HCT116 (cell line): ENCODE results near the gene UGDH. TPM values are rescaled to one million over a fixed set of nuclear protein-coding genes. Genes with fewer than 3 reads are reported as not detected.

Source experiments
- ATAC-seq: fragments of 200-7000 bp; cut with Tn5 transposase; 2 replicates; pipeline ENCODE4 v1.9.1; 2020; ENCODE audit warnings: mild to moderate bottlenecking, moderate library complexity
- Bru-seq: library from RNA; stranded (reverse); fragments of 400-500 nt; gene quantifications from one replicate; lab custom pipeline; 2021; lab: Mats Ljungman, UMichigan
- BruChase-seq, 2 experiments: library from RNA; stranded (reverse); fragments of 400-500 nt; gene quantifications; one replicate each; lab custom pipeline; 2021; lab: Mats Ljungman, UMichigan
- BruUV-seq: library from RNA; stranded (reverse); fragments of 400-500 nt; replicated peaks from 2 replicates; lab custom pipeline; 2021; lab: Mats Ljungman, UMichigan
- CTCF ChIA-PET: fragments of 300-600 bp; sonication (Branson Sonifier 250); formaldehyde crosslinking; loops from one replicate; lab custom pipeline; 2021; ENCODE audit warnings: antibody characterized with exemption; lab: Charles Lee
- POLR2A ChIA-PET: fragments of 300-600, 350-600 bp; sonication (Branson Sonifier 250); formaldehyde crosslinking; loops from one replicate; lab custom pipeline; 2021; ENCODE audit warnings: antibody characterized with exemption; lab: Charles Lee
- RAD21 ChIA-PET, 2 experiments: fragments of 300-600 bp; sonication (Branson Sonifier 250); formaldehyde crosslinking; loops; one replicate each; lab custom pipeline; 2023; ENCODE audit warnings: low total read pairs in 2 of 2; ENCODE audit not compliant: uncharacterized antibody in 2 of 2, unreplicated experiment in 2 of 2, low non-redundant PET in 1 of 2; lab: Charles Lee
- DNase-seq: peaks from one replicate; pipeline ENCODE4 v3.0.0-alpha.2; 2010; ENCODE audit warnings: low read depth, low spot score
- H2AFZ ChIP-seq: fragments of 200-600 bp; shearing (Covaris generic), sonication (generic); 2 replicates; pipeline ENCODE4 v1.6.1; 2017; ENCODE audit warnings: low read depth, mixed run types, mixed read lengths, antibody characterized with exemption, low read length; ENCODE audit not compliant: poor library complexity, severe bottlenecking
- H3K27ac ChIP-seq: 2 replicates; pipeline ENCODE4 v1.5.1; 2012; ENCODE audit warnings: low read depth, low read length
- H3K27me3 ChIP-seq: fragments of 200-600 bp; sonication (generic); 2 replicates; pipeline ENCODE4 v1.6.1; 2016; ENCODE audit warnings: mixed run types, low read length, mixed read lengths; ENCODE audit not compliant: insufficient read depth
- H3K36me3 ChIP-seq, 2 experiments: fragments of 200-500 bp in 1 of 2; fragments of 200-600 bp in 1 of 2; sonication (Bioruptor generic) in 1 of 2; sonication (generic) in 1 of 2; 2 replicates each; pipeline versions ENCODE4 v1.5.1 to v1.6.1; 2014 to 2016; ENCODE audit warnings: low read length in 2 of 2, inconsistent platforms in 1 of 2, mixed read lengths in 1 of 2, mixed run types in 1 of 2; ENCODE audit not compliant: insufficient read depth in 2 of 2, control insufficient read depth in 1 of 2
- H3K4me1 ChIP-seq, 2 experiments: fragments of 200-600 bp in 1 of 2; sonication (generic) in 1 of 2; 2 replicates each; pipeline versions ENCODE4 v1.5.1 to v1.6.1; 2012 to 2017; ENCODE audit warnings: low read length in 2 of 2, inconsistent platforms in 1 of 2, mild to moderate bottlenecking in 1 of 2, mixed read lengths in 1 of 2, mixed run types in 1 of 2, moderate library complexity in 1 of 2; ENCODE audit not compliant: insufficient read depth in 2 of 2, control insufficient read depth in 1 of 2
- H3K4me2 ChIP-seq: fragments of 200-600 bp; sonication (generic); 2 replicates; pipeline ENCODE4 v1.6.1; 2017; ENCODE audit warnings: mixed run types, low read length, mixed read lengths
- H3K4me3 ChIP-seq, 2 experiments: fragments of 200-600 bp in 1 of 2; sonication (generic) in 1 of 2; replicated peaks in 1 of 2; 2 replicates each; pipeline ENCODE4 v1.5.1; 2011 to 2016; ENCODE audit warnings: low read length in 2 of 2, control low read depth in 1 of 2, low read depth in 1 of 2, mild to moderate bottlenecking in 1 of 2, mixed read lengths in 1 of 2, mixed run types in 1 of 2
- H3K79me2 ChIP-seq: fragments of 200-600 bp; sonication (generic); 2 replicates; pipeline ENCODE4 v1.6.1; 2017; ENCODE audit warnings: mild to moderate bottlenecking, mixed run types, low read length, moderate library complexity, mixed read lengths; ENCODE audit not compliant: insufficient read depth
- H3K9ac ChIP-seq: fragments of 200-600 bp; sonication (generic); 2 replicates; pipeline ENCODE4 v1.6.1; 2016; ENCODE audit warnings: low read length, mixed read lengths
- H3K9me2 ChIP-seq: fragments of 200-600 bp; sonication (generic), shearing (Covaris generic); 2 replicates; pipeline ENCODE4 v1.6.1; 2017; ENCODE audit warnings: mixed run types, mild to moderate bottlenecking, moderate library complexity; ENCODE audit not compliant: insufficient read depth
- H3K9me3 ChIP-seq, 2 experiments: fragments of 200-500 bp in 1 of 2; fragments of 200-600 bp in 1 of 2; sonication (Bioruptor generic) in 1 of 2; sonication (generic) in 1 of 2; 2 replicates each; pipeline ENCODE4 v1.6.1; 2014 to 2017; ENCODE audit warnings: low read length in 2 of 2, mixed read lengths in 2 of 2, inconsistent platforms in 1 of 2, low read depth in 1 of 2, mild to moderate bottlenecking in 1 of 2, mixed run types in 1 of 2, moderate library complexity in 1 of 2; ENCODE audit not compliant: control insufficient read depth in 1 of 2, insufficient read depth in 1 of 2
- H4K20me1 ChIP-seq: fragments of 200-600 bp; sonication (generic), shearing (Covaris generic); 2 replicates; pipeline ENCODE4 v1.6.1; 2017; ENCODE audit warnings: mixed run types, mild to moderate bottlenecking, moderate library complexity; ENCODE audit not compliant: insufficient read depth
- CBX3 ChIP-seq: IDR thresholded peaks from 2 replicates; pipeline ENCODE4 v1.6.1; 2012; ENCODE audit warnings: low read depth
- EGR1 ChIP-seq: IDR thresholded peaks from 2 replicates; pipeline ENCODE4 v1.6.1; 2012; ENCODE audit warnings: low read depth
- ELF1 ChIP-seq: IDR thresholded peaks from 2 replicates; pipeline ENCODE4 v1.6.1; 2012; ENCODE audit warnings: low read depth, borderline replicate concordance
- EZH2 ChIP-seq: fragments of 200-600 bp; sonication (generic); IDR thresholded peaks from 2 replicates; pipeline ENCODE4 v1.6.1; 2017; ENCODE audit warnings: antibody characterized with exemption, mixed run types
- JUND ChIP-seq: IDR thresholded peaks from 2 replicates; pipeline ENCODE4 v1.6.1; 2012
- POLR2A ChIP-seq: IDR thresholded peaks from 2 replicates; pipeline ENCODE4 v1.7.0; 2011; ENCODE audit warnings: borderline replicate concordance; ENCODE audit not compliant: insufficient read depth, insufficient read length; ENCODE audit errors: extremely low read depth
- POLR2AphosphoS5 ChIP-seq: IDR thresholded peaks from 2 replicates; pipeline ENCODE4 v1.6.1; 2011; ENCODE audit warnings: mild to moderate bottlenecking, low read depth, low read length, moderate library complexity
- SIN3A ChIP-seq: IDR thresholded peaks from 2 replicates; pipeline ENCODE4 v1.6.1; 2012; ENCODE audit warnings: low read depth
- SRF ChIP-seq: IDR thresholded peaks from 2 replicates; pipeline ENCODE4 v1.6.1; 2012; ENCODE audit warnings: low read depth
- YY1 ChIP-seq: IDR thresholded peaks from 2 replicates; pipeline ENCODE4 v1.6.1; 2011; ENCODE audit warnings: low read length, low read depth, moderate library complexity, mild to moderate bottlenecking; ENCODE audit not compliant: insufficient replicate concordance; ENCODE audit errors: extremely low read depth
- ZNF274 ChIP-seq: fragments of 200-500 bp; sonication (Bioruptor generic); IDR thresholded peaks from 2 replicates; pipeline ENCODE4 v1.6.1; 2014; ENCODE audit warnings: mild to moderate bottlenecking, low read depth, low read length, inconsistent platforms
- intact Hi-C: fragments of 100-400 bp; cut with micrococcal nuclease; formaldehyde crosslinking; loops from 2 replicates; pipeline ENCODE4 v1.10.0; 2022
- long read RNA-seq: library from polyadenylated mRNA; unstranded; transcript quantifications from one replicate; pipeline ENCODE4 v2.0.0, GENCODE V29; 2021; ENCODE audit not compliant: unreplicated experiment
- polyA plus RNA-seq: library from polyadenylated mRNA; unstranded; fragments of >200 nt; gene quantifications from 2 replicates; pipeline ENCODE4 v1.2.1, GENCODE V29; 2012; ENCODE audit warnings: missing spikeins
- total RNA-seq: library from RNA; stranded (reverse); gene quantifications from one replicate; pipeline ENCODE4 v1.2.1, GENCODE V29; 2021; ENCODE audit not compliant: unreplicated experiment
- TF ChIP-seq, protein P1 (sequence below), 3 experiments: fragments of 200-600 bp in 1 of 3; sonication (generic) in 1 of 3; IDR thresholded peaks in 2 of 3; conservative IDR thresholded peaks in 1 of 3; 2 replicates each; pipeline ENCODE4 v1.5.1; 2012 to 2017; ENCODE audit warnings: low read depth in 2 of 3, low read length in 2 of 3, antibody characterized with exemption in 1 of 3, borderline replicate concordance in 1 of 3, control low read depth in 1 of 3, mild to moderate bottlenecking in 1 of 3, mixed read lengths in 1 of 3, mixed run types in 1 of 3, moderate library complexity in 1 of 3; ENCODE audit not compliant: insufficient read depth in 1 of 3
- TF ChIP-seq, protein P2 (sequence below): IDR thresholded peaks from 2 replicates; pipeline ENCODE4 v1.6.1; 2011; ENCODE audit warnings: mild to moderate bottlenecking, low read length, moderate library complexity; ENCODE audit not compliant: insufficient replicate concordance; ENCODE audit errors: extremely low read depth
- TF ChIP-seq, protein P3 (sequence below): IDR thresholded peaks from 2 replicates; pipeline ENCODE4 v1.6.1; 2012
- TF ChIP-seq, protein P4 (sequence below): IDR thresholded peaks from 2 replicates; pipeline ENCODE4 v1.6.1; 2012; ENCODE audit warnings: low read depth

UGDH gene
- total RNA-seq (67.9 TPM), Bru-seq, nascent RNA (percentile 81 among the genes with signal in this experiment), BruChase-seq, experiment 1, labeled RNA remaining after a 6-hour chase (percentile 95 among the genes with signal in this experiment), BruChase-seq, experiment 2, labeled RNA remaining after a 2-hour chase (percentile 87 among the genes with signal in this experiment)
- 20.3 and 34.7 TPM in 2 replicates for polyA plus RNA-seq
- long read RNA-seq, transcript UGDH-201 (12 exons, 3,216 nt), result major isoform, 242 of 272 reads
- long read RNA-seq, partial matches to known transcripts, result 6 of 272 reads
- long read RNA-seq, other reads (novel, unspliced or antisense), result 19 of 272 reads

DNA sequence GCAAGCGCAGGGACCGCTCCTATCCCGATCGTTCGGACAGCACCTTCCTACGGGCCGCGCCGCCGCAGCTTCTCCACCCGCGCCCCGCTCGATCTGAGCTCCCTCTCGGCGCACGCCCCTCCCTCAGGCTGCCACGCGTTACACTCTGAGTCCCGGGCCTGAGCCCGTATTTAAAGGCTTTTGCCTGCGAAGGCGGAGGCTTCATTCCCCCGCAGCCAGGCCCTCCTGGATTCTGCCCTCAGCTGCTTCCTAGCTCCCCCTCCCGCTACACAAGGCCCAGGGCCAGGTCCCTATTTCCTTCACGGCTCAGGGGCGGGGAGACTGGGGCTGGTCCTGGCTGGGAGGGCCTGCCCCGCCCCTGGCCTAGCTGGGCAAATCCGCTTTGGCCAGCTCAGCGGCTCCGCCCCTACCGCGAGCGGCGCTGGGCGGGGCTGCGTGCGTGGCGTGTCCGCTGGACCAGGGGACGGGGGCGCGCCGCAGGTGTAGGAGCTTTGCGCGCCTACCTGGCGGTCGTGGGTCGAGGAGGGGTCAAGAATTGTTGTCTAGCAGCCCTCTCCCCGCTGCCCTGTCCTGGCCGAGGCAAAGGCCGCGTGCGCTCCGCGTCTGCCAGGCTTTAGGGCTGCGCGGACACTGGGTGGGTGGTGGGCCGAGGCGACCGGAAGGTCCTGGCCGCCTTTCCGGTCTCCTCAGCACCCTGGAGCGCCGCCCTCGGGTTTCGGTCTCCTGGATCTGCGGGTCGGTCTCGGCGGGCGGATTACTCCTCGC is at the start of gene UGDH:
TSS of gene UGDH (minus strand) at position 144 of the 765 bp plus-strand sequence. CDS start 5,927 bp downstream, outside the sequence.
- Histone ChIP-seq H3K9ac (peak within 1 kb of the TSS; percentile 84), H3K36me3 (0 out of 4 replicates have a peak, but pooled peaks cover 0 to 4% of the 10 kb centered on the region in 2 experiments), H3K9me3 (peaks cover 4 to 8% of the 10 kb centered on the region in 2 experiments; a peak in 2 of 4 replicates), H4K20me1 (no peaks in the 10 kb centered on the region), H3K79me2 (peaks cover 47% of the 10 kb centered on the region), H2AFZ (no peak within 1 kb of the TSS), H3K4me3 (peak within 1 kb of the TSS; percentile 91 to 93), H3K4me1 (peaks cover 7 to 27% of the 10 kb centered on the region in 2 experiments; a peak in 3 of 4 replicates), H3K4me2 (peak within 1 kb of the TSS; percentile 73), H3K27ac (peak within 1 kb of the TSS; percentile 91), H3K9me2 (no peaks in the 10 kb centered on the region), H3K27me3 (no peaks in the 10 kb centered on the region)
- peak; percentile 91 for DNase-seq
- CTCF ChIA-PET, result interaction anchor here (0.9 kb wide), 2 partner anchors 28 to 58 kb away, joined by 4 read pairs; no protein-coding TSS in a partner anchor
- POLR2A ChIA-PET, result interaction anchor here (0.6 to 1.3 kb wide), 18 partner anchors 8 to 640 kb away, joined by 3 to 12 read pairs (median 4); partner anchors contain the start of genes LIAS, RPL9, SMIM14 and UBE2K
- intact Hi-C loops, result loop anchor here (2.0 kb wide), 2 partner anchors 111 to 449 kb away; partner anchors contain the start of genes PDS5A and SMIM14
- RAD21 ChIA-PET, result interaction anchor here (0.5 to 1.0 kb wide), 3 partner anchors 111 to 484 kb away, joined by 3 read pairs; partner anchors contain the start of gene SMIM14 (in 1 of the 2)
- BruUV-seq, result no TSS peak
- peak; percentile 95 for ATAC-seq
- TF ChIP-seq, protein P1, sequence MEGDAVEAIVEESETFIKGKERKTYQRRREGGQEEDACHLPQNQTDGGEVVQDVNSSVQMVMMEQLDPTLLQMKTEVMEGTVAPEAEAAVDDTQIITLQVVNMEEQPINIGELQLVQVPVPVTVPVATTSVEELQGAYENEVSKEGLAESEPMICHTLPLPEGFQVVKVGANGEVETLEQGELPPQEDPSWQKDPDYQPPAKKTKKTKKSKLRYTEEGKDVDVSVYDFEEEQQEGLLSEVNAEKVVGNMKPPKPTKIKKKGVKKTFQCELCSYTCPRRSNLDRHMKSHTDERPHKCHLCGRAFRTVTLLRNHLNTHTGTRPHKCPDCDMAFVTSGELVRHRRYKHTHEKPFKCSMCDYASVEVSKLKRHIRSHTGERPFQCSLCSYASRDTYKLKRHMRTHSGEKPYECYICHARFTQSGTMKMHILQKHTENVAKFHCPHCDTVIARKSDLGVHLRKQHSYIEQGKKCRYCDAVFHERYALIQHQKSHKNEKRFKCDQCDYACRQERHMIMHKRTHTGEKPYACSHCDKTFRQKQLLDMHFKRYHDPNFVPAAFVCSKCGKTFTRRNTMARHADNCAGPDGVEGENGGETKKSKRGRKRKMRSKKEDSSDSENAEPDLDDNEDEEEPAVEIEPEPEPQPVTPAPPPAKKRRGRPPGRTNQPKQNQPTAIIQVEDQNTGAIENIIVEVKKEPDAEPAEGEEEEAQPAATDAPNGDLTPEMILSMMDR (IDR thresholded peaks at IDR 0.05 in 2 of 3, conservative IDR thresholded peaks at IDR 0.05 in 1 of 3; ENCODE audit: borderline replicate concordance in 1 of 3, insufficient read depth in 1 of 3, low read depth in 2 of 3, low read length in 2 of 3), result no peak
- TF ChIP-seq JUND, result 0 out of 2 replicates have a peak, but pooled peaks have one; percentile 33
- peak; percentile 33 for TF ChIP-seq YY1
- no peak for TF ChIP-seq ELF1
- peak; percentile 83 for TF ChIP-seq POLR2AphosphoS5
- peak; percentile 88 for TF ChIP-seq EGR1
- peak; percentile 48 for TF ChIP-seq POLR2A
- TF ChIP-seq EZH2, result no peak
- peak; percentile 95 for TF ChIP-seq SIN3A
- TF ChIP-seq, protein P2, sequence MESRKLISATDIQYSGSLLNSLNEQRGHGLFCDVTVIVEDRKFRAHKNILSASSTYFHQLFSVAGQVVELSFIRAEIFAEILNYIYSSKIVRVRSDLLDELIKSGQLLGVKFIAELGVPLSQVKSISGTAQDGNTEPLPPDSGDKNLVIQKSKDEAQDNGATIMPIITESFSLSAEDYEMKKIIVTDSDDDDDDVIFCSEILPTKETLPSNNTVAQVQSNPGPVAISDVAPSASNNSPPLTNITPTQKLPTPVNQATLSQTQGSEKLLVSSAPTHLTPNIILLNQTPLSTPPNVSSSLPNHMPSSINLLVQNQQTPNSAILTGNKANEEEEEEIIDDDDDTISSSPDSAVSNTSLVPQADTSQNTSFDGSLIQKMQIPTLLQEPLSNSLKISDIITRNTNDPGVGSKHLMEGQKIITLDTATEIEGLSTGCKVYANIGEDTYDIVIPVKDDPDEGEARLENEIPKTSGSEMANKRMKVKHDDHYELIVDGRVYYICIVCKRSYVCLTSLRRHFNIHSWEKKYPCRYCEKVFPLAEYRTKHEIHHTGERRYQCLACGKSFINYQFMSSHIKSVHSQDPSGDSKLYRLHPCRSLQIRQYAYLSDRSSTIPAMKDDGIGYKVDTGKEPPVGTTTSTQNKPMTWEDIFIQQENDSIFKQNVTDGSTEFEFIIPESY, result peak; percentile 3
- TF ChIP-seq, protein P3, sequence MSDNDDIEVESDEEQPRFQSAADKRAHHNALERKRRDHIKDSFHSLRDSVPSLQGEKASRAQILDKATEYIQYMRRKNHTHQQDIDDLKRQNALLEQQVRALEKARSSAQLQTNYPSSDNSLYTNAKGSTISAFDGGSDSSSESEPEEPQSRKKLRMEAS, result peak; percentile 90; the same call in 1 of the 2 replicates
- TF ChIP-seq SRF, result no peak
- TF ChIP-seq CBX3, result peak; percentile 90
- TF ChIP-seq ZNF274, result no peak
- TF ChIP-seq, protein P4, sequence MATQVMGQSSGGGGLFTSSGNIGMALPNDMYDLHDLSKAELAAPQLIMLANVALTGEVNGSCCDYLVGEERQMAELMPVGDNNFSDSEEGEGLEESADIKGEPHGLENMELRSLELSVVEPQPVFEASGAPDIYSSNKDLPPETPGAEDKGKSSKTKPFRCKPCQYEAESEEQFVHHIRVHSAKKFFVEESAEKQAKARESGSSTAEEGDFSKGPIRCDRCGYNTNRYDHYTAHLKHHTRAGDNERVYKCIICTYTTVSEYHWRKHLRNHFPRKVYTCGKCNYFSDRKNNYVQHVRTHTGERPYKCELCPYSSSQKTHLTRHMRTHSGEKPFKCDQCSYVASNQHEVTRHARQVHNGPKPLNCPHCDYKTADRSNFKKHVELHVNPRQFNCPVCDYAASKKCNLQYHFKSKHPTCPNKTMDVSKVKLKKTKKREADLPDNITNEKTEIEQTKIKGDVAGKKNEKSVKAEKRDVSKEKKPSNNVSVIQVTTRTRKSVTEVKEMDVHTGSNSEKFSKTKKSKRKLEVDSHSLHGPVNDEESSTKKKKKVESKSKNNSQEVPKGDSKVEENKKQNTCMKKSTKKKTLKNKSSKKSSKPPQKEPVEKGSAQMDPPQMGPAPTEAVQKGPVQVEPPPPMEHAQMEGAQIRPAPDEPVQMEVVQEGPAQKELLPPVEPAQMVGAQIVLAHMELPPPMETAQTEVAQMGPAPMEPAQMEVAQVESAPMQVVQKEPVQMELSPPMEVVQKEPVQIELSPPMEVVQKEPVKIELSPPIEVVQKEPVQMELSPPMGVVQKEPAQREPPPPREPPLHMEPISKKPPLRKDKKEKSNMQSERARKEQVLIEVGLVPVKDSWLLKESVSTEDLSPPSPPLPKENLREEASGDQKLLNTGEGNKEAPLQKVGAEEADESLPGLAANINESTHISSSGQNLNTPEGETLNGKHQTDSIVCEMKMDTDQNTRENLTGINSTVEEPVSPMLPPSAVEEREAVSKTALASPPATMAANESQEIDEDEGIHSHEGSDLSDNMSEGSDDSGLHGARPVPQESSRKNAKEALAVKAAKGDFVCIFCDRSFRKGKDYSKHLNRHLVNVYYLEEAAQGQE, result no peak
